ENCODE results near the gene OVOL3. TPM values are rescaled to one million over a fixed set of nuclear protein-coding genes. Genes with fewer than 3 reads are reported as not detected.

The OVOL3 gene
- total RNA-seq, 1 donor from 2014 or later, result not detected

GRCh38 chr19:36073121-36073876, 37.6 kb upstream of the OVOL3 start:
- peaks cover 2% of the 10 kb centered on the region for H3K27me3 ChIP-seq (ENCODE audit: control insufficient read depth, insufficient read depth, low read length)
- TF ChIP-seq CTCF (IDR thresholded peaks at IDR 0.05; ENCODE audit: insufficient read depth, low read length, severe bottlenecking), result no peak
- FAIRE-seq, result no peak
- no peaks in the 10 kb centered on the region for H3K36me3 ChIP-seq (ENCODE audit: control insufficient read depth, insufficient read depth, low read length)
- no peak for DNase-seq (ENCODE audit: low read depth)
- no peak overlapping the region for H3K4me3 ChIP-seq (ENCODE audit: low read depth, low read length)

GRCh38 chr19:36079389-36079945, 31.5 kb upstream of the OVOL3 start:
- no peak for TF ChIP-seq CTCF (IDR thresholded peaks at IDR 0.05; ENCODE audit: insufficient read depth, low read length, severe bottlenecking)
- H3K4me3 ChIP-seq (ENCODE audit: low read depth, low read length), result no peak overlapping the region
- no peaks in the 10 kb centered on the region for H3K36me3 ChIP-seq (ENCODE audit: control insufficient read depth, insufficient read depth, low read length)
- DNase-seq (ENCODE audit: low read depth) (no peak), FAIRE-seq (no peak)
- H3K27me3 ChIP-seq (ENCODE audit: control insufficient read depth, insufficient read depth, low read length), result no peaks in the 10 kb centered on the region

GRCh38 chr19:36081385-36081784, 29.6 kb upstream of the OVOL3 start:
- no peak for FAIRE-seq
- H3K27me3 ChIP-seq (ENCODE audit: control insufficient read depth, insufficient read depth, low read length), result no peaks in the 10 kb centered on the region
- TF ChIP-seq CTCF (IDR thresholded peaks at IDR 0.05; ENCODE audit: insufficient read depth, low read length, severe bottlenecking), result no peak
- H3K36me3 ChIP-seq (ENCODE audit: control insufficient read depth, insufficient read depth, low read length), result no peaks in the 10 kb centered on the region
- H3K4me3 ChIP-seq (ENCODE audit: low read depth, low read length), result no peak overlapping the region
- DNase-seq (ENCODE audit: low read depth), result peak; percentile 4

GRCh38 chr19:36081894-36082293, 29.0 kb upstream of the OVOL3 start:
- no peak for TF ChIP-seq CTCF (IDR thresholded peaks at IDR 0.05; ENCODE audit: insufficient read depth, low read length, severe bottlenecking)
- FAIRE-seq (no peak), DNase-seq (ENCODE audit: low read depth) (no peak)
- Histone ChIP-seq H3K27me3 (ENCODE audit: control insufficient read depth, insufficient read depth, low read length) (no peaks in the 10 kb centered on the region), H3K4me3 (ENCODE audit: low read depth, low read length) (no peak overlapping the region), H3K36me3 (ENCODE audit: control insufficient read depth, insufficient read depth, low read length) (no peaks in the 10 kb centered on the region)

GRCh38 chr19:36082916-36083315, 28.0 kb upstream of the OVOL3 start:
- no peak for FAIRE-seq
- H3K4me3 ChIP-seq (ENCODE audit: low read depth, low read length), result no peak overlapping the region
- H3K27me3 ChIP-seq (ENCODE audit: control insufficient read depth, insufficient read depth, low read length), result no peaks in the 10 kb centered on the region
- no peak for TF ChIP-seq CTCF (IDR thresholded peaks at IDR 0.05; ENCODE audit: insufficient read depth, low read length, severe bottlenecking)
- no peak for DNase-seq (ENCODE audit: low read depth)
- H3K36me3 ChIP-seq (ENCODE audit: control insufficient read depth, insufficient read depth, low read length), result no peaks in the 10 kb centered on the region
